A549 (cell line): Measurements from ENCODE around the gene NRXN3. TPM values are rescaled to one million over a fixed set of nuclear protein-coding genes. Genes with fewer than 3 reads are reported as not detected.

ENCODE experiments used
- ATAC-seq, 2 experiments: fragments of 200-7000 bp in 1 of 2; fragments of >200 bp in 1 of 2; cut with Nextera tagmentation in 1 of 2; cut with Tn5 transposase in 1 of 2; 3 replicates each; pipeline versions ENCODE4 v1.8.0 to v1.9.1; 2018 to 2020; ENCODE audit warnings: mild to moderate bottlenecking in 1 of 2, moderate library complexity in 1 of 2
- CTCF ChIA-PET: fragments of 300-600 bp; sonication (Branson Sonifier 250); formaldehyde crosslinking; extraction: SDS; loops from one replicate; lab custom pipeline; 2021; ENCODE audit warnings: antibody characterized with exemption, inconsistent platforms; lab: Yijun Ruan, JAX
- POLR2A ChIA-PET: fragments of 350-600 bp; formaldehyde crosslinking; extraction: SDS; loops from one replicate; lab custom pipeline; 2021; ENCODE audit warnings: antibody characterized with exemption, inconsistent platforms; lab: Yijun Ruan, JAX
- DNase-seq, 2 experiments: peaks; one replicate each; pipeline versions ENCODE4 v3.0.0 to v3.0.0-alpha.2; 2011 to 2016; ENCODE audit warnings: low read depth in 1 of 2, low spot score in 1 of 2
- FAIRE-seq: peaks from 2 replicates; lab custom pipeline; 2011; peaks lifted over from hg19 to GRCh38; lab: Jason Lieb, UNC
- H3K27ac ChIP-seq, 2 experiments: fragments of >200 bp; sonication (Bioruptor Twin); formaldehyde crosslinking; 3 replicates each; pipeline ENCODE4 v1.5.1; 2016 to 2017
- H3K4me1 ChIP-seq: fragments of >200 bp; sonication (Bioruptor Twin); formaldehyde crosslinking; 3 replicates; pipeline ENCODE4 v1.6.1; 2016
- H3K4me2 ChIP-seq: fragments of >200 bp; sonication (Bioruptor Twin); formaldehyde crosslinking; 3 replicates; pipeline ENCODE4 v1.6.1; 2016
- H3K4me3 ChIP-seq: fragments of >200 bp; sonication (Bioruptor Twin); formaldehyde crosslinking; 3 replicates; pipeline ENCODE4 v1.5.1; 2016
- H3K9me3 ChIP-seq: fragments of >200 bp; sonication (Bioruptor Twin); formaldehyde crosslinking; 3 replicates; pipeline ENCODE4 v1.6.1; 2016
- BHLHE40 ChIP-seq: IDR thresholded peaks from 2 replicates; pipeline ENCODE4 v1.6.1; 2012; ENCODE audit warnings: low read depth, low read length, inconsistent platforms
- CEBPB ChIP-seq, 2 experiments: fragments of >200 bp in 1 of 2; sonication (Bioruptor Twin) in 1 of 2; formaldehyde crosslinking in 1 of 2; IDR thresholded peaks; 2 replicates each; pipeline ENCODE4 v1.6.1; 2012 to 2016
- E2F6 ChIP-seq: IDR thresholded peaks from 2 replicates; pipeline ENCODE4 v1.6.1; 2012; ENCODE audit warnings: low read depth, borderline replicate concordance
- EHMT2 ChIP-seq: fragments of 200-600 bp; sonication (generic); IDR thresholded peaks from 2 replicates; pipeline ENCODE4 v1.6.1; 2016; ENCODE audit warnings: antibody characterized with exemption, low read depth, mild to moderate bottlenecking, moderate library complexity
- HES2 ChIP-seq: fragments of >200 bp; sonication (Bioruptor Twin); formaldehyde crosslinking; IDR thresholded peaks from 2 replicates; pipeline ENCODE4 v1.6.1; 2016
- HEYL ChIP-seq: fragments of 250-450 bp; sonication (Bioruptor Pico); IDR thresholded peaks from 2 replicates; pipeline ENCODE4 v1.8.0; 2021; ENCODE audit warnings: mild to moderate bottlenecking, moderate library complexity
- HOXB13 ChIP-seq: fragments of 250-450 bp; sonication (Bioruptor Pico); IDR thresholded peaks from 2 replicates; pipeline ENCODE4 v1.5.0; 2020; ENCODE audit warnings: low read depth, mild to moderate bottlenecking, moderate library complexity
- MAFK ChIP-seq: fragments of 450-650 bp; IDR thresholded peaks from 2 replicates; pipeline ENCODE4 v1.6.1; 2014; ENCODE audit not compliant: partially characterized antibody
- MAX ChIP-seq: IDR thresholded peaks from 2 replicates; pipeline ENCODE4 v1.6.1; 2012
- NPAS2 ChIP-seq: fragments of 250-450 bp; sonication (Bioruptor Pico); IDR thresholded peaks from 2 replicates; pipeline ENCODE4 v1.8.0; 2022; ENCODE audit warnings: mild to moderate bottlenecking, moderate library complexity, borderline replicate concordance
- NR3C1 ChIP-seq: fragments of >200 bp; sonication (Bioruptor Twin); formaldehyde crosslinking; IDR thresholded peaks from 3 replicates; pipeline ENCODE4 v1.6.1; 2017
- POLR2A ChIP-seq: IDR thresholded peaks from 2 replicates; pipeline ENCODE4 v1.6.1; 2012; ENCODE audit warnings: mild to moderate bottlenecking, low read length
- RAD21 ChIP-seq, 2 experiments: fragments of >200 bp in 1 of 2; sonication (Bioruptor Twin) in 1 of 2; formaldehyde crosslinking in 1 of 2; IDR thresholded peaks in 1 of 2; conservative IDR thresholded peaks in 1 of 2; 2 replicates in 1 of 2; 3 replicates in 1 of 2; pipeline ENCODE4 v1.6.1; 2012 to 2018; ENCODE audit warnings: inconsistent platforms in 1 of 2
- RCOR1 ChIP-seq: fragments of 150-350 bp; IDR thresholded peaks from 2 replicates; pipeline ENCODE4 v1.6.1; 2014; ENCODE audit warnings: antibody characterized with exemption, low read length, low read depth
- SREBF2 ChIP-seq: fragments of 450-650 bp; IDR thresholded peaks from 2 replicates; pipeline ENCODE4 v1.6.1; 2014; ENCODE audit warnings: mild to moderate bottlenecking, moderate library complexity
- TP53 ChIP-seq: fragments of 250-450 bp; sonication (Bioruptor Pico); IDR thresholded peaks from 2 replicates; pipeline ENCODE4 v1.5.0; 2021; ENCODE audit warnings: mild to moderate bottlenecking, moderate library complexity
- USF2 ChIP-seq: fragments of 450-650 bp; IDR thresholded peaks from 2 replicates; pipeline ENCODE4 v1.6.1; 2014; ENCODE audit warnings: antibody characterized with exemption
- WGBS: methylation state at CpG from one replicate; pipeline ENCODE4 v1.1.6; 2017; ENCODE audit errors: missing lambda C conversion rate; 5-methylcytosine and 5-hydroxymethylcytosine counted together
- polyA plus RNA-seq, 4 experiments: library from polyadenylated mRNA; depleted of rRNA in 3 of 4; stranded (reverse); fragments of >200 nt; fragmentation: RNase III in 1 of 4; extraction: RNeasy Plus Mini Kit Qiagen cat#74134 plus additional on column Dnase treatment in 1 of 4; gene quantifications; 2 replicates in 3 of 4; 3 replicates in 1 of 4; pipeline ENCODE4 v1.2.3, GENCODE V29; 2011 to 2017
- TF ChIP-seq, protein P1 (sequence below): fragments of 250-450 bp; sonication (Bioruptor Pico); IDR thresholded peaks from 2 replicates; pipeline ENCODE4 v1.5.0; 2021; ENCODE audit warnings: mild to moderate bottlenecking, moderate library complexity, borderline replicate concordance
- TF ChIP-seq, protein P2 (sequence below): fragments of 200-600 bp; sonication (generic); IDR thresholded peaks from 2 replicates; pipeline ENCODE4 v1.6.1; 2016; ENCODE audit warnings: antibody characterized with exemption, mild to moderate bottlenecking, moderate library complexity
- TF ChIP-seq, protein P3 (sequence below): fragments of >200 bp; sonication (Bioruptor Twin); formaldehyde crosslinking; IDR thresholded peaks from 3 replicates; pipeline ENCODE4 v1.6.1; 2016

Gene NRXN3
- polyA plus RNA-seq, 2 of the 4 experiments (the other 2 are of a cell fraction) = 0.62 to 2.3 TPM

DNA sequence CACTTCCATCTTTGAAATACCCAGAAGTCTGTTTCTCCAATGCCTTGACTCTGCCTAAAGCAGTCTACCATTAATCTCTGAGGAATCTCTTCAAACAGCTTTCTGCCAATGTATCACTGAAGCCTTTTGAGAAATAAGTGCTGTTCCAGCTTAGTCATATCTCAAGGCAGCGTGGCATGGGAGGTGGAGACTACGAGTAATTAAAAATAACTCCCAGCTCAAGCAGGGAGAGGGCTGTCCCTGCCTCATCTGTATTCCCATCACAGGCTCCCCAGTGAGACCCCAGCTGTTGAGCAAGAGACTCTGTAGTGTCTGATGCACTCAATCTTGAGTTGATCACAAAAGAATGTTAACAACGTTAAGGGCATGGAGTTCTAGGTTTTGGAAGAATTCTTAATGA is 1340.5 kb downstream of the NRXN3 start:
- ATAC-seq = peak in 1 of 2 experiments; percentile 22; a peak in 2 of 6 replicates

DNA sequence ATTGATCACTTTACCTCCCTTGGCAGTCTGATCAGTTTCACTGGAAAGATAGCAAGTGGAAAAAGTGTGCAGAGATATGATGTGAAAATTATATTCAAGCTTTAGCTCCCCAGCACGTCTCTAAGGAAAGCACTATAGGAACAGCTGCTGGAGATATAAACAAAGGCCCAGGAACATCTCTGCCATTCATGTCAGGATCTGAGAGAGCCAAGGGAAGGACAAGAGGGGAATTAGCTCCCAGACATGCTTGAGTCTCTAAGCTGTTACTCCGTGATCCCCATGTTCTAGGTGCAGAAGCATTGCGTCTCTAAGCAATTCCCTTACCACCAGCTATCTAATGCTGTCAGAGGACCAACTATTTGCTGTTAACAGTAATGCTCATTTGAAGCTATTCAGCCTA is 1341.0 kb downstream of the NRXN3 start:
- no peak for DNase-seq
- POLR2A ChIA-PET = no interaction called here
- Histone ChIP-seq H3K27ac (peak overlapping the region in 1 of 2 experiments; percentile 48; a peak in 4 of 6 replicates), H3K4me2 (peak overlapping the region; percentile 38; the same call in 2 of the 3 replicates), H3K9me3 (no peaks in the 10 kb centered on the region), H3K4me3 (no peak overlapping the region), H3K4me1 (peaks cover 43% of the 10 kb centered on the region)
- ATAC-seq = no peak
- CTCF ChIA-PET = no interaction called here
- FAIRE-seq = no peak
- TF ChIP-seq POLR2A (no peak), HEYL (CRISPR knock-in tag) (no peak), BHLHE40 (no peak), MAFK (no peak), RAD21 (conservative IDR thresholded peaks at IDR 0.05 in 1 of 2, IDR thresholded peaks at IDR 0.05 in 1 of 2) (no peak), NPAS2 (no peak), USF2 (no peak), EHMT2 (no peak), TP53 (CRISPR knock-in tag) (no peak), HES2 (no peak), HOXB13 (no peak), CEBPB (IDR thresholded peaks at IDR 0.05) (no peak), NR3C1 (no peak), SREBF2 (no peak)
- TF ChIP-seq, protein P1, sequence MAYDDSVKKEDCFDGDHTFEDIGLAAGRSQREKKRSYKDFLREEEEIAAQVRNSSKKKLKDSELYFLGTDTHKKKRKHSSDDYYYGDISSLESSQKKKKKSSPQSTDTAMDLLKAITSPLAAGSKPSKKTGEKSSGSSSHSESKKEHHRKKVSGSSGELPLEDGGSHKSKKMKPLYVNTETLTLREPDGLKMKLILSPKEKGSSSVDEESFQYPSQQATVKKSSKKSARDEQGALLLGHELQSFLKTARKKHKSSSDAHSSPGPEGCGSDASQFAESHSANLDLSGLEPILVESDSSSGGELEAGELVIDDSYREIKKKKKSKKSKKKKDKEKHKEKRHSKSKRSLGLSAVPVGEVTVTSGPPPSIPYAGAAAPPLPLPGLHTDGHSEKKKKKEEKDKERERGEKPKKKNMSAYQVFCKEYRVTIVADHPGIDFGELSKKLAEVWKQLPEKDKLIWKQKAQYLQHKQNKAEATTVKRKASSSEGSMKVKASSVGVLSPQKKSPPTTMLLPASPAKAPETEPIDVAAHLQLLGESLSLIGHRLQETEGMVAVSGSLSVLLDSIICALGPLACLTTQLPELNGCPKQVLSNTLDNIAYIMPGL (CRISPR knock-in tag) = no peak
- TF ChIP-seq, protein P2, sequence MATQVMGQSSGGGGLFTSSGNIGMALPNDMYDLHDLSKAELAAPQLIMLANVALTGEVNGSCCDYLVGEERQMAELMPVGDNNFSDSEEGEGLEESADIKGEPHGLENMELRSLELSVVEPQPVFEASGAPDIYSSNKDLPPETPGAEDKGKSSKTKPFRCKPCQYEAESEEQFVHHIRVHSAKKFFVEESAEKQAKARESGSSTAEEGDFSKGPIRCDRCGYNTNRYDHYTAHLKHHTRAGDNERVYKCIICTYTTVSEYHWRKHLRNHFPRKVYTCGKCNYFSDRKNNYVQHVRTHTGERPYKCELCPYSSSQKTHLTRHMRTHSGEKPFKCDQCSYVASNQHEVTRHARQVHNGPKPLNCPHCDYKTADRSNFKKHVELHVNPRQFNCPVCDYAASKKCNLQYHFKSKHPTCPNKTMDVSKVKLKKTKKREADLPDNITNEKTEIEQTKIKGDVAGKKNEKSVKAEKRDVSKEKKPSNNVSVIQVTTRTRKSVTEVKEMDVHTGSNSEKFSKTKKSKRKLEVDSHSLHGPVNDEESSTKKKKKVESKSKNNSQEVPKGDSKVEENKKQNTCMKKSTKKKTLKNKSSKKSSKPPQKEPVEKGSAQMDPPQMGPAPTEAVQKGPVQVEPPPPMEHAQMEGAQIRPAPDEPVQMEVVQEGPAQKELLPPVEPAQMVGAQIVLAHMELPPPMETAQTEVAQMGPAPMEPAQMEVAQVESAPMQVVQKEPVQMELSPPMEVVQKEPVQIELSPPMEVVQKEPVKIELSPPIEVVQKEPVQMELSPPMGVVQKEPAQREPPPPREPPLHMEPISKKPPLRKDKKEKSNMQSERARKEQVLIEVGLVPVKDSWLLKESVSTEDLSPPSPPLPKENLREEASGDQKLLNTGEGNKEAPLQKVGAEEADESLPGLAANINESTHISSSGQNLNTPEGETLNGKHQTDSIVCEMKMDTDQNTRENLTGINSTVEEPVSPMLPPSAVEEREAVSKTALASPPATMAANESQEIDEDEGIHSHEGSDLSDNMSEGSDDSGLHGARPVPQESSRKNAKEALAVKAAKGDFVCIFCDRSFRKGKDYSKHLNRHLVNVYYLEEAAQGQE = no peak
- TF ChIP-seq, protein P3, sequence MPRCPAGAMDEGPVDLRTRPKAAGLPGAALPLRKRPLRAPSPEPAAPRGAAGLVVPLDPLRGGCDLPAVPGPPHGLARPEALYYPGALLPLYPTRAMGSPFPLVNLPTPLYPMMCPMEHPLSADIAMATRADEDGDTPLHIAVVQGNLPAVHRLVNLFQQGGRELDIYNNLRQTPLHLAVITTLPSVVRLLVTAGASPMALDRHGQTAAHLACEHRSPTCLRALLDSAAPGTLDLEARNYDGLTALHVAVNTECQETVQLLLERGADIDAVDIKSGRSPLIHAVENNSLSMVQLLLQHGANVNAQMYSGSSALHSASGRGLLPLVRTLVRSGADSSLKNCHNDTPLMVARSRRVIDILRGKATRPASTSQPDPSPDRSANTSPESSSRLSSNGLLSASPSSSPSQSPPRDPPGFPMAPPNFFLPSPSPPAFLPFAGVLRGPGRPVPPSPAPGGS = no peak
- 73% methylated on average over 3 of the region's 3 CpGs for WGBS

More for the DNA sequence above, 1340.5 kb downstream of the NRXN3 start:
- ChIA-PET POLR2A (no interaction called here), CTCF (interaction anchor here (1.2 kb wide), 1 partner anchor 27 kb away, joined by 3 read pairs; no protein-coding TSS in a partner anchor)
- DNase-seq (peak in 1 of 2 experiments; percentile 4), FAIRE-seq (no peak)
- H3K27ac ChIP-seq = peak overlapping the region in 1 of 2 experiments; percentile 48; a peak in 4 of 6 replicates
- H3K9me3 ChIP-seq = no peaks in the 10 kb centered on the region
- WGBS = 6% methylated on average over 3 of the region's 3 CpGs
- no peak for TF ChIP-seq RCOR1
- no peak for TF ChIP-seq E2F6
- no peak for TF ChIP-seq MAX
- no peak for TF ChIP-seq BHLHE40
- no peak overlapping the region for H3K4me3 ChIP-seq
- H3K4me2 ChIP-seq = peak overlapping the region; percentile 38; the same call in 2 of the 3 replicates
- H3K4me1 ChIP-seq = peaks cover 38% of the 10 kb centered on the region
